HG03558 (cell line): Measurements from ENCODE around the gene ACSL4.
A peak's percentile ranks its signal among the peaks of the same experiment; 100 is the strongest.
"Not testable (repeated sequence)": the region's sequence is repeated elsewhere in the genome, so short reads cannot be mapped to it uniquely, and the experiment has no call there.

Experiments
- ATAC-seq: cut with Tn5 transposase; IDR thresholded peaks from one replicate; pipeline ENCODE4 v1.9.1; 2021; ENCODE audit warnings: moderate number of reproducible peaks; ENCODE audit not compliant: unreplicated experiment; ENCODE audit errors: extremely low read depth

Gene ACSL4

GRCh38 chrX:109732017-109732801, 848 bp downstream of the ACSL4 start:
- no peak for ATAC-seq

DNA sequence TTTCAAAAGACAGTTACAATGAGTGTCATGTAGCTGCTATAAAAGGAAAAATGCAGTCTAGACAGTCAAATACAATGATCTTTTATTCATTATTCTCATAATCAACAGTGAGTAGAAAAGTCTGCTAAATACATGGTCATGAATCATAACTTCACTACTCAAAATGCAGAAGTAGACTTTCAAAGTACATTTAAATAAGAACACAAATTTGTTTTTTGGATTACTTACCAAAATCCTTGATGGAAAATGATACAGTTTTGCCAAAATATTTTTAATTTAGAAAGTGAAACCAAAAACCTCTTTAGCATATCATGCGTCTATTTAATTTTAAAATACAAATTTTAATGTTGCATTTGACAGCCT, 4.9 kb downstream of the ACSL4 start:
- no peak for ATAC-seq

DNA sequence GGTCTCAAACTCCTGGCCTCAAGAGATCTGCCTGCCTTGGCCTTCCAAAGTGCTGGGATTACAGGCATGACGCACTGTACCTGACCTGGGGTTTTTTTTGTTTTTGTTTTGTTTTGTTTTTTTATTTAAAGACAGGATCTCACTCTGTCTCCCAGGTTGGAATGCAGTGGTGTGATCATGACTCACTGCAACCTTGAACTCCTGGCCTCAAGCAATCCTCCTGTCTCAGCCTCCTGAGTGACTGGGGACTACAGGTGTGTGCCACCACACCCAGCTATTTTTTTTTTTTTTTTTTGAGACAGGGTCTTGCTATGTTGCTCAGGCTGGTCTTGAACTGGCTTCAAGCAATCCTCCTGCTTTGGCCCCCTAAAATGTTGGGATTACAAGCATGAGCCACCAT, 8.1 kb downstream of the ACSL4 start:
- ATAC-seq, result not testable (repeated sequence)

GRCh38 chrX:109720947-109721346, 12.1 kb downstream of the ACSL4 start:
- no peak for ATAC-seq

GRCh38 chrX:109719264-109719663, 13.8 kb downstream of the ACSL4 start:
- no peak for ATAC-seq

GRCh38 chrX:109716431-109717028, 16.5 kb downstream of the ACSL4 start:
- ATAC-seq, result no peak

- ATAC-seq, result no peak
Observed at GRCh38 chrX:109714340-109714958, 18.6 kb downstream of the ACSL4 start.

DNA sequence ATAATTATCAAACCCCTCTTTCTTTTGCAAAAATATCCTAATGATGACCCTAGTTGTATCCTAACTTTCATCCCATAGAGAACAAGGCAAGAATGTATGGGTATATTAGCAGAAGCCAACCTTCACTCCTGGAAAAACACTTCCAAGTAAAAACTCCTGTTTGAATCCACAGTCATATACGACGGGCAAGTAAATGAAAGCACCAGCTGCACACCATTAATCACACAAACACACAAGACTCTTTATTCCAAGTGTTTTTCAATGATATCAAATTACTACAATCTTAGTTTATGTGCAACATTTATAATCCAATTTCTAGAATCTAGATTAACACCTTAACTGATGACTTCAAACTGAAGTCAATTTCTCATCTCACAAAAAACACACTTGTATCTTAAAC, 22.9 kb downstream of the ACSL4 start:
- ATAC-seq, result no peak

DNA sequence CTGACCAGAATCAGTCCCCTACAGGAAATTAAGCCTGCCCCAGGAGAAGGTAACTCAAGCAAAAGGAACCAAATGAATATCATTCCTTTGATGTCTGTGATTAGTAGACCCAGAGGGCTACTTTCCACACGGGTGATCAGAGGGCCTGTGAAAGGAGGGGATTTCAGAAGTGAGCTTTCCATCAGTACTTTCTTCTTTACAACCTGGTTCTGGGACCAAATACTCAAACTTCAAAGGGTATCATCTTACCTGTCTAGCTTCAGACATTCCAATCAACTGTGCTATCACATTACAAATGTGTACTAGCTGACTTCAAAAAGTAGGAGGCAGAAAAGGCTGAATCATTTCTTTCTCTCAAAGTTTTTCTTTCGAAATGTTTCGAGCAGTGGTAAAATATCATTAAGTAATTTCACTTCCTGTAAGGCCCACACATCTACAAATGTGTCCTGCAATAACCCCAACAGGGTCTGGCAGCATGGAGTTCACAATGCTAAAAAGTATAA, 23.9 kb downstream of the ACSL4 start:
- peak; percentile 31 for ATAC-seq

GRCh38 chrX:109707720-109708119, 25.3 kb downstream of the ACSL4 start:
- no peak for ATAC-seq

DNA sequence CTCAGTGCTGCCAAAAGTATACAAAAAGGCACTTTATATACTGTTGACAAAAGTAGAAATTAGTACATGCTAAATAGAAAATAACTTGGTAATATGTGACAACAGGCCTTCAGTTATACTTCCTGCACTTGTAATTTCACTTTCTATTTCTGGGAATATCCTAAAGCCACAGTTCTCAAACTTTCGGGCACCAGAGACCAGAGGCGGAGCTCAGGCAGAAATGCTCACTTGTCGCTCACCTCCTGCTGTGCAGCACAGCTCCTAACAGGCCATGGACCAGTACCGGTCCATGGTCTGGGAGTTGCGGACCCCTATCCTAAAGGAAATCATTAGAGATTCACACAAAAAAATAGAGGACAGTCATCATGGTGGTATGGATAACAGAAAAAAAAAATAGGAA, 25.7 kb downstream of the ACSL4 start:
- ATAC-seq, result no peak

- peak; percentile 69 for ATAC-seq
Observed at GRCh38 chrX:109704563-109704962, 28.5 kb downstream of the ACSL4 start.

- ATAC-seq, result no peak
Observed at GRCh38 chrX:109697855-109698254, 35.2 kb downstream of the ACSL4 start.

GRCh38 chrX:109696146-109696740, 36.8 kb downstream of the ACSL4 start:
- no peak for ATAC-seq

- no peak for ATAC-seq
Observed at GRCh38 chrX:109695637-109696036, 37.4 kb downstream of the ACSL4 start.

- no peak for ATAC-seq
Observed at GRCh38 chrX:109691752-109692151, 41.3 kb downstream of the ACSL4 start.

DNA sequence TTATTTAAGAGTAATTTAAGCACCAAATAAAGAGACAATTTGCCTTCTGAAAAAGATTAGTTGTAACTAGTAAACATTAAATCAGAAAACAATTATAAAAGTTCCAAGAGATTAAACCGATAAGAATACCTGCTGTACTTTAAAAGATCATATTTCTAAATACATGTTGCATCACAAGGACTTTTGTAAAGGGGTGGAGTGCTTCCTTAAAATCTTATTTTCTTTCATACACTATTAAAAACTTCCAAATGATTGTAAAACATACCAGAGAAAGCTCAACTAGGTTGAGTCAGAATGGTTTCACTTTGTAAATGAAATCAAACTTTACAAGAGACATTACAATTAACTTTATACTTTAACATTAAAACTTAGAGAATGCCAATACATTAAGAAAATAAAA, 41.8 kb downstream of the ACSL4 start:
- no peak for ATAC-seq

GRCh38 chrX:109687903-109688302, 45.2 kb downstream of the ACSL4 start:
- ATAC-seq, result no peak

DNA sequence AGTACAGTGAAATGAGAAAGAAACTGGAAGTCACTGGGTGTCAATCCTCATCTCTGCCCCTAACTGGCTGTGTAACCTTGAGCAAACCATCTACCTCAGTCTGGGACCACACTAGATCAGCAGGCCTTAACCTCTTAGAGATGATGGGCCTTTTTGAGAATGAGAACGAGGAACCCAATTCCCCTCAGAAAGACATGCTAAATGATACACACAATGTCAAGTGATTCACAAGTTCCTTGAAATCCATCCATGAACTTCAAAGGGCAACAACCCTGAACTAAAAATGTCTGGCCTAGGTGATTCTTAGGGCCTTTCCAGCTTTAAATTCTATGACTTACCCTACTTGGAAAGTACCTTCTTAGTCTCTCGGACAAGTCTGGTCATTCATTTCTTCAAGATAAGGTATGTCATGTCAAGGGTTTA, 47.4 kb downstream of the ACSL4 start:
- ATAC-seq, result no peak

DNA sequence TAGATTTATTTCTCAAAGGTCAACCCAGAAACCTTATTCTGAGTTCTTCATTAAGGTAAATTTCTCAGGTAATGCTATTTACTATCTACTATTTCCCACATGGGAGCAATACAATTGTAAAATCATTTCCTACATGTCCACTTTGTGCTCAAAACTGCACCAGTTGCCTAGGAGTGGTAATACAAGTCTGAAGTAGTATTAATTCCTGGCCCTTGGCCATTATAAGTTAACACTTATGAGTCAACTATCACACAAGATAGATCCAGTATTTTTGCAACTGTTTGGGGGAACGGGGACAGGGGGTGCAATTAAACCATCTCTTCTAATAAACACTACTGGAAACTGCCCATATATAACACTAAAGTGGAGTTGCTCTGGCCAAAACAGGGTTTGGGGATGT, 48.9 kb downstream of the ACSL4 start:
- no peak for ATAC-seq

- no peak for ATAC-seq
Observed at GRCh38 chrX:109681475-109682081, 51.5 kb downstream of the ACSL4 start.
